GM18520 (cell line): Measurements from ENCODE around the gene POGLUT2.

Source experiments
- ATAC-seq: cut with Tn5 transposase; IDR thresholded peaks from one replicate; pipeline ENCODE4 v1.9.1; 2021; ENCODE audit not compliant: unreplicated experiment

Gene POGLUT2

GRCh38 chr13:102798581-102799425 lies at the start of gene POGLUT2, which contains the start of gene BIVM:
Gene POGLUT2 (minus strand): TSS chr13:102798976. CDS start chr13:102798670, 306 bp downstream.
Gene BIVM (plus strand): TSS chr13:102799119. CDS start chr13:102807268, 8,149 bp downstream.
- peak; percentile 78 for ATAC-seq

GRCh38 chr13:102847272-102848234 lies 48.8 kb upstream of the POGLUT2 start:
- no peak for ATAC-seq

- peak; percentile 23 for ATAC-seq
These were observed 47.7 kb upstream of the POGLUT2 start for GRCh38 chr13:102846261-102847015.

DNA sequence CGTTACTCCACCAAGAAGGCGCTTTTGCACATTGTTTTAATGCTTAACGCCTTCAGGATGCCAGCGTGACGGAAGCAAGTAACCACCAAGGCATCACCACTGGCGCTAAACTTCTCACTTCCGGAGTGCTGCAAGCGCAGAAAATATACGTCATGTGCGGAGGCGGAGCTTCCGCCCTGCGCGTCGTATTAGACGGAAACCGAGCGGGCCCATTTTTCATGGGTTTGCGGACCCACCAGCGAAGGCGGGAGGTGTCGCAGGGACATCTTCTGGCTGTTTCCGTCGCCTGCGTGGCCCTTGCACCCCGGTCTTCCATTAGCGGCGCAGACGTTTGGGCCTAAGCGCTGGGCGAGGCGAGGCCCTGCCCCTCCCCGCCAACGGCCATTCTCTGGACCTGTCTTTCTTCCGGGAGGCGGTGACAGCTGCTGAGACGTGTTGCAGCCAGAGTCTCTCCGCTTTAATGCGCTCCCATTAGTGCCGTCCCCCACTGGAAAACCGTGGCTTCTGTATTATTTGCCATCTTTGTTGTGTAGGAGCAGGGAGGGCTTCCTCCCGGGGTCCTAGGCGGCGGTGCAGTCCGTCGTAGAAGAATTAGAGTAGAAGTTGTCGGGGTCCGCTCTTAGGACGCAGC lies 47.0 kb upstream of the POGLUT2 start, which contains the start of gene ERCC5:
Gene ERCC5, plus strand, starts transcription at position 403 of the 631 bp plus-strand sequence. CDS start 235 bp downstream, outside the sequence.
- peak; percentile 84 for ATAC-seq

DNA sequence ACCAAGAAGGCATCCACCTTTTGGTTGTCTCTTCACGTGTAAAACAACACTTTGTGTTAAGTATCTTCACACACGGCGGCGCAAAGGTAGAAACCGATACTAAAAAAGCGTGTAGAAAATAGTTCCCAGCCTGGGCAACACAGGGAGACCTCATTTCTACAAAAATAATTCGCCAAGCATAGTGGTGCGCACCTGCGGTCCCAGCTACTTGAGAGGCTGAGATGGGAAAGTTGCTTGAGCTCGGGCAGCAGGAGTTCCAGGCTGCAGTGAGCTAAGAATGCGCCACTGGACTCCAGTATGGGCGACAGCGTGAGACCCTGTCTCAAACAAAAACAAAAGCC lies 46.5 kb upstream of the POGLUT2 start:
- ATAC-seq = peak; percentile 5

DNA sequence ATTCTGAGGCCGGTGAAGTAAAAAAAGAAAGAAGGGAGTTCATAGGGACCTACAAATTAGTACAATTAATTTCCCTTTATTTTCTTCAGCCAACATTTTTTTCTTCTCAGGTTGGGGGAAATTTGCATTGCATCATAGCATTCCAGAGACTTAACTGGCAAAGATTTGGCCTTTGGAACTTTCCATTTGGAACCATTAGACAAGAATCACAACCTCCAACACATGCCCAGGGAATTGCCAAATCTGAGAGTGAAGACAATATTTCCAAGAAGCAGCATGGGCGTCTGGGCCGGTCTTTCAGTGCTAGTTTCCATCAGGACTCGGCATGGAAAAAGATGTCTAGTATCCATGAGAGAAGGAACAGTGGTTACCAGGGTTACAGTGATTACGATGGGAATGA lies 40.7 kb upstream of the POGLUT2 start:
- no peak for ATAC-seq

GRCh38 chr13:102838982-102839381 lies 40.2 kb upstream of the POGLUT2 start:
- no peak for ATAC-seq

GRCh38 chr13:102838273-102838672 lies 39.5 kb upstream of the POGLUT2 start:
- no peak for ATAC-seq

DNA sequence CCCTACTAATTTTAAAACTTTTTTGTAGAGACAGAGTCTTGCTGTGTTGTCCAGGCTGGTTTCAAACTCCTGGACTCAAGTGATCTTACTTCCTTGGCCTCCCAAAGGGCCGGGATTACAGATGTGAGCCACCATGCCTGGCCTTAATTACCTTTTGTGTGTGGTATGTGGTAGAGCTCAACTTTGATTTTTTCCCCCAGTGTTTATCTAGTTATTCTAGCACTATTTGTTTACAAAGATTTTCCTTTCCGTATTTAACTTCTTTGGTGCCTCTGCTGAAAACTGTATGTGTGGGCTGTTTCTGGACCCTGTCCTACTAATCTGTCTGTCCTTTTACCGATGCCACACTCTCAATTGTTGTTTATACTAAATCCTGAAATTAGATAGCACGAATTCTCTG lies 37.7 kb upstream of the POGLUT2 start:
- ATAC-seq = no peak

- ATAC-seq = no peak
These were observed 31.9 kb upstream of the POGLUT2 start for GRCh38 chr13:102830646-102831045.

DNA sequence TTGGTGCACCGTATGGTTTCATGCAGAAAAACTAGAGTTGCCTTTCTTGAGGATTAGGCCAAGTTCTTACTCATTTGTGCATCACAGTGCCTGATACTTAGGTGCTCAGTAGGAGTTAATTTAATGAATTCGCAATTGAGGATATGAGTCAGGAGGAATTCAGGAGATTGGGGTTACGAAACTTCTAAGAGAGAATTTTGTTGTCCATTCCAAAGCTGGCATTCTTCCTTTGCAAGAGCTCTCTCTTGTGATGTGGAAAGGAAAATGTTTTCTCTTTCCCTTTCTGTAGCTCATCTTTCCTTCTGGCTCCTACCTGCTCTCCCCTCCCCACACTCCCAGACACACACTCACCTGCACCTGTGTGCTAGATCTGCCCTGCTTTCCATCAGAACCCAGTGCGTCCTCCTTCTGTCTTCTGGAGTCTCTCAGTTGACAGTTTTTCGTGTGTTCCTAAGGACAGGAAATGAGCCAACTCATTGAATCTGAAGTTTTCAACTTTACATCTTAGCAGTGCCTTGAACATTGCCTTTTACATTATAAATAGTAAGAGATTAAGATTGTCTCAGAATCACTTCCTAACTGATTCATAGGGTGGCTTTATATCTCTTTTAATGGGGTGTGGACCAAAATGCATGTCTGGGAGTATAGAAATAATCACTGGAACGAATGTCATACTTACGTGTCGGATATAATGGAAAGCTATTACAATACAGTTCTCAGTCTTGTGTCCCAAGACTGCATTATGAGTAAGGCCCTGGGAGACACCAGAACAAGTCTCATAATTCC lies 27.3 kb upstream of the POGLUT2 start:
- ATAC-seq = no peak

- ATAC-seq = no peak
These were observed 26.6 kb upstream of the POGLUT2 start for GRCh38 chr13:102825400-102825799.

- ATAC-seq = no peak
These were observed 19.1 kb upstream of the POGLUT2 start for GRCh38 chr13:102817907-102818306.

DNA sequence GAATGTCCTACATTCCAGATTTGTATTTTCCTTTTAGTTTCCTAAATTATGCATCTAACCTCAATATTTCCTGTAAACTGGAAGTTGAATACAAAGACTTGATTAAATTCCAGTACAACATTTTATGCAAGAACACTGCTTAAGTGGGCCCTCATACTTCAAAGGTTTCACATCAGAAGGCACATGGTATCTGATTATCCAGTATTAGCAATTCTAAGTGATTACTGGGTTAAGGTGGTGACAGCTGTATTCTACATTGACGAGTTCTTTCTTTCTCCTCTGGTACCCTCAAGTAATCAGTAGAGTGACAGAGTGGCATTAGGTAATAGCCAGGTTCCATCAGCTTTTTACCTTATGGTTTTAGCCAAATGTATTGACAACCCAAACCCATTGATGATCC lies 18.5 kb upstream of the POGLUT2 start:
- ATAC-seq = no peak

GRCh38 chr13:102816708-102817107 lies 17.9 kb upstream of the POGLUT2 start:
- no peak for ATAC-seq

- ATAC-seq = no peak
These were observed 17.0 kb upstream of the POGLUT2 start for GRCh38 chr13:102815788-102816187.

- no peak for ATAC-seq
These were observed 16.0 kb upstream of the POGLUT2 start for GRCh38 chr13:102814793-102815192.

GRCh38 chr13:102814025-102814607 lies 15.3 kb upstream of the POGLUT2 start:
- no peak for ATAC-seq

- no peak for ATAC-seq
These were observed 14.0 kb upstream of the POGLUT2 start for GRCh38 chr13:102812611-102813287.
